GM10847 (cell line): ENCODE data around the gene SLC36A3.
A peak's percentile ranks its signal among the peaks of the same experiment; 100 is the strongest.

ENCODE experiments used
- POLR2A ChIP-seq: IDR thresholded peaks from 2 replicates; pipeline ENCODE4 v1.6.1; 2011; ENCODE audit not compliant: insufficient read length; ENCODE audit errors: extremely low read depth

SLC36A3 gene

GRCh38 chr5:151253605-151253950 lies 50.0 kb downstream of the SLC36A3 start:
- no peak for TF ChIP-seq POLR2A

GRCh38 chr5:151252762-151253604 lies 50.6 kb downstream of the SLC36A3 start, which contains the start of gene GM2A:
Gene GM2A (plus strand): TSS chr5:151253185. CDS start chr5:151253217, 32 bp downstream.
- TF ChIP-seq POLR2A = peak; percentile 89

GRCh38 chr5:151251621-151252020 lies 51.9 kb downstream of the SLC36A3 start:
- TF ChIP-seq POLR2A = no peak

- no peak for TF ChIP-seq POLR2A
Measured at GRCh38 chr5:151251001-151251551, 52.5 kb downstream of the SLC36A3 start.

- TF ChIP-seq POLR2A = no peak
Measured at GRCh38 chr5:151250346-151251000, 53.1 kb downstream of the SLC36A3 start.

GRCh38 chr5:151249281-151249680 lies 54.3 kb downstream of the SLC36A3 start:
- no peak for TF ChIP-seq POLR2A

- no peak for TF ChIP-seq POLR2A
Measured at GRCh38 chr5:151248651-151249050, 54.9 kb downstream of the SLC36A3 start.

GRCh38 chr5:151245680-151246219 lies 57.8 kb downstream of the SLC36A3 start:
- TF ChIP-seq POLR2A = no peak

GRCh38 chr5:151244206-151244605 lies 59.4 kb downstream of the SLC36A3 start:
- TF ChIP-seq POLR2A = no peak

GRCh38 chr5:151243564-151243963 lies 60.0 kb downstream of the SLC36A3 start:
- TF ChIP-seq POLR2A = no peak

- TF ChIP-seq POLR2A = no peak
Measured at GRCh38 chr5:151243127-151243526, 60.4 kb downstream of the SLC36A3 start.

- TF ChIP-seq POLR2A = no peak
Measured at GRCh38 chr5:151240924-151241635, 62.5 kb downstream of the SLC36A3 start.

GRCh38 chr5:151239237-151239861 lies 64.2 kb downstream of the SLC36A3 start:
- no peak for TF ChIP-seq POLR2A

GRCh38 chr5:151238303-151238741 lies 65.2 kb downstream of the SLC36A3 start:
- no peak for TF ChIP-seq POLR2A

- no peak for TF ChIP-seq POLR2A
Measured at GRCh38 chr5:151237685-151238084, 65.9 kb downstream of the SLC36A3 start.
